GM12878 (cell line): Measurements from ENCODE around the gene NES. TPM values are rescaled to one million over a fixed set of nuclear protein-coding genes. Genes with fewer than 3 reads are reported as not detected.

ENCODE experiments used
- ATAC-seq: fragments of 200-7000 bp; cut with Tn5 transposase; 3 replicates; pipeline ENCODE4 v1.9.1; 2020; ENCODE audit warnings: mild to moderate bottlenecking, moderate library complexity
- Bru-seq: library from RNA; stranded (reverse); fragments of 400-500 nt; gene quantifications from one replicate; lab custom pipeline; 2021; lab: Mats Ljungman, UMichigan
- BruChase-seq, 2 experiments: library from RNA; stranded (reverse); fragments of 400-500 nt; gene quantifications; one replicate each; lab custom pipeline; 2021; lab: Mats Ljungman, UMichigan
- BruUV-seq: library from RNA; stranded (reverse); fragments of 400-500 nt; replicated peaks from 2 replicates; lab custom pipeline; 2021; lab: Mats Ljungman, UMichigan
- CTCF ChIA-PET: fragments of 300-600 bp; sonication (Branson Sonifier 250); formaldehyde crosslinking; extraction: SDS; loops from one replicate; lab custom pipeline; 2021; ENCODE audit warnings: inconsistent platforms; lab: Yijun Ruan, JAX
- POLR2A ChIA-PET: fragments of 350-600 bp; formaldehyde crosslinking; extraction: SDS; loops from one replicate; lab custom pipeline; 2021; ENCODE audit warnings: inconsistent platforms; lab: Charles Lee
- RAD21 ChIA-PET: fragments of 300-600 bp; sonication (Branson Sonifier 250); formaldehyde crosslinking; loops from one replicate; lab custom pipeline; 2023; ENCODE audit warnings: antibody characterized with exemption; ENCODE audit not compliant: unreplicated experiment; lab: Charles Lee
- SMC1A ChIA-PET: fragments of 300-600 bp; sonication (Branson Sonifier 250); formaldehyde crosslinking; loops from one replicate; lab custom pipeline; 2023; ENCODE audit not compliant: unreplicated experiment, uncharacterized antibody; lab: Charles Lee
- DNase-seq: peaks from one replicate; pipeline ENCODE4 v3.0.0-alpha.2; 2011; ENCODE audit warnings: low read depth, low spot score
- FAIRE-seq: peaks from 3 replicates; lab custom pipeline; 2011; peaks lifted over from hg19 to GRCh38; lab: Jason Lieb, UNC
- H2AFZ ChIP-seq: 2 replicates; pipeline ENCODE4 v1.6.0; 2011; ENCODE audit warnings: low read depth, low read length, control low read depth; ENCODE audit not compliant: control insufficient read depth
- H3K27ac ChIP-seq: 2 replicates; pipeline ENCODE4 v1.5.1; 2011; ENCODE audit warnings: control low read depth; ENCODE audit not compliant: control insufficient read depth, insufficient read depth
- H3K27me3 ChIP-seq, 2 experiments: replicated peaks in 1 of 2; 2 replicates each; pipeline versions ENCODE4 v1.6.0 to v1.6.1; 2011; ENCODE audit warnings: low read length in 1 of 2; ENCODE audit not compliant: control insufficient read depth in 2 of 2, insufficient read depth in 2 of 2
- H3K36me3 ChIP-seq, 2 experiments: 2 replicates each; pipeline ENCODE4 v1.5.1; 2011; ENCODE audit warnings: low read length in 1 of 2; ENCODE audit not compliant: control insufficient read depth in 2 of 2, insufficient read depth in 2 of 2
- H3K4me1 ChIP-seq: 2 replicates; pipeline ENCODE4 v1.6.1; 2011; ENCODE audit warnings: mild to moderate bottlenecking, low read length, moderate library complexity, mixed read lengths; ENCODE audit not compliant: control insufficient read depth, insufficient read depth
- H3K4me2 ChIP-seq: 2 replicates; pipeline ENCODE4 v1.6.0; 2011; ENCODE audit warnings: control low read depth; ENCODE audit not compliant: control insufficient read depth, insufficient read depth
- H3K4me3 ChIP-seq: fragments of 200-600 bp; sonication (generic); 2 replicates; pipeline ENCODE4 v1.5.1; 2016
- H3K79me2 ChIP-seq: 2 replicates; pipeline ENCODE4 v1.6.0; 2011; ENCODE audit warnings: low read length; ENCODE audit not compliant: control insufficient read depth, insufficient read depth
- H3K9ac ChIP-seq: 2 replicates; pipeline ENCODE4 v1.8.0; 2011; ENCODE audit warnings: low read length, control low read depth, mixed read lengths; ENCODE audit not compliant: control insufficient read depth, insufficient read depth
- H3K9me3 ChIP-seq: replicated peaks from 3 replicates; pipeline ENCODE4 v1.5.1; 2011; ENCODE audit warnings: mild to moderate bottlenecking, low read length; ENCODE audit not compliant: control insufficient read depth, insufficient read depth
- H4K20me1 ChIP-seq: 2 replicates; pipeline ENCODE4 v1.6.0; 2011; ENCODE audit not compliant: control insufficient read depth, insufficient read depth
- SUZ12 ChIP-seq: fragments of 200-600 bp; sonication (generic); IDR thresholded peaks from one replicate; pipeline ENCODE4 v1.6.1; 2018; ENCODE audit warnings: antibody characterized with exemption, mild to moderate bottlenecking; ENCODE audit not compliant: unreplicated experiment
- WGBS: methylation state at CpG from one replicate; pipeline ENCODE4 v1.1.6; 2016; ENCODE audit warnings: low lambda C conversion rate; ENCODE audit not compliant: insufficient replicate concordance, insufficient coverage; ENCODE audit errors: missing lambda C conversion rate; 5-methylcytosine and 5-hydroxymethylcytosine counted together
- in situ Hi-C: fragments of 300-500 bp; cut with MboI; formaldehyde crosslinking; loops from 9 replicates; pipeline ENCODE4 v1.14.3; 2018; ENCODE audit warnings: mixed read lengths
- intact Hi-C: fragments of 100-400 bp; cut with micrococcal nuclease; formaldehyde crosslinking; loops from one replicate; pipeline ENCODE4 v1.14.2; 2022; ENCODE audit not compliant: unreplicated experiment
- long read RNA-seq, 2 experiments: library from polyadenylated mRNA; unstranded; transcript quantifications; one replicate each; pipeline ENCODE4 v2.0.0, GENCODE V29; 2019 to 2020
- polyA minus RNA-seq, 3 experiments: library from RNA; depleted of rRNA, polyadenylated mRNA; stranded (reverse); fragments of >200 nt; gene quantifications; 2 replicates each; pipeline ENCODE4 v1.2.3, GENCODE V29; 2011
- polyA plus RNA-seq, 11 experiments: library from polyadenylated mRNA; depleted of rRNA in 4 of 11; unstranded in 6 of 11; stranded (reverse) in 5 of 11; fragments of >200 nt; fragmentation: Nextera tagmentation in 4 of 11; fragmentation: Illumina TruSeq in 1 of 11; extraction: Ambion mirVana in 4 of 11; extraction: Trizol in 1 of 11; gene quantifications; 1 replicate in 1 of 11; 2 replicates in 10 of 11; pipeline versions ENCODE4 v1.2.1 to v1.2.3, GENCODE V29; 2011 to 2016; ENCODE audit warnings: inconsistent platforms in 2 of 11, missing spikeins in 2 of 11, low read depth in 1 of 11
- total RNA-seq, 4 experiments: library from RNA; depleted of rRNA in 3 of 4; stranded (reverse); fragments of >200 nt in 3 of 4; fragmentation: Illumina TruSeq in 1 of 4; extraction: Trizol in 1 of 4; gene quantifications; 2 replicates each; pipeline versions ENCODE4 v1.2.1 to v1.2.3, GENCODE V29; 2013 to 2021
- TF ChIP-seq, protein P1 (sequence below): IDR thresholded peaks from 2 replicates; pipeline ENCODE4 v1.6.1; 2011; ENCODE audit warnings: borderline replicate concordance, low read depth, mild to moderate bottlenecking, moderate library complexity, low read length; ENCODE audit not compliant: insufficient read depth, poor library complexity, severe bottlenecking

NES gene, protein sequence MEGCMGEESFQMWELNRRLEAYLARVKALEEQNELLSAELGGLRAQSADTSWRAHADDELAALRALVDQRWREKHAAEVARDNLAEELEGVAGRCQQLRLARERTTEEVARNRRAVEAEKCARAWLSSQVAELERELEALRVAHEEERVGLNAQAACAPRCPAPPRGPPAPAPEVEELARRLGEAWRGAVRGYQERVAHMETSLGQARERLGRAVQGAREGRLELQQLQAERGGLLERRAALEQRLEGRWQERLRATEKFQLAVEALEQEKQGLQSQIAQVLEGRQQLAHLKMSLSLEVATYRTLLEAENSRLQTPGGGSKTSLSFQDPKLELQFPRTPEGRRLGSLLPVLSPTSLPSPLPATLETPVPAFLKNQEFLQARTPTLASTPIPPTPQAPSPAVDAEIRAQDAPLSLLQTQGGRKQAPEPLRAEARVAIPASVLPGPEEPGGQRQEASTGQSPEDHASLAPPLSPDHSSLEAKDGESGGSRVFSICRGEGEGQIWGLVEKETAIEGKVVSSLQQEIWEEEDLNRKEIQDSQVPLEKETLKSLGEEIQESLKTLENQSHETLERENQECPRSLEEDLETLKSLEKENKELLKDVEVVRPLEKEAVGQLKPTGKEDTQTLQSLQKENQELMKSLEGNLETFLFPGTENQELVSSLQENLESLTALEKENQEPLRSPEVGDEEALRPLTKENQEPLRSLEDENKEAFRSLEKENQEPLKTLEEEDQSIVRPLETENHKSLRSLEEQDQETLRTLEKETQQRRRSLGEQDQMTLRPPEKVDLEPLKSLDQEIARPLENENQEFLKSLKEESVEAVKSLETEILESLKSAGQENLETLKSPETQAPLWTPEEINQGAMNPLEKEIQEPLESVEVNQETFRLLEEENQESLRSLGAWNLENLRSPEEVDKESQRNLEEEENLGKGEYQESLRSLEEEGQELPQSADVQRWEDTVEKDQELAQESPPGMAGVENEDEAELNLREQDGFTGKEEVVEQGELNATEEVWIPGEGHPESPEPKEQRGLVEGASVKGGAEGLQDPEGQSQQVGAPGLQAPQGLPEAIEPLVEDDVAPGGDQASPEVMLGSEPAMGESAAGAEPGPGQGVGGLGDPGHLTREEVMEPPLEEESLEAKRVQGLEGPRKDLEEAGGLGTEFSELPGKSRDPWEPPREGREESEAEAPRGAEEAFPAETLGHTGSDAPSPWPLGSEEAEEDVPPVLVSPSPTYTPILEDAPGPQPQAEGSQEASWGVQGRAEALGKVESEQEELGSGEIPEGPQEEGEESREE (N-terminal part only)
- 0.17 and 0.24 TPM in 2 replicates for total RNA-seq (2013; cell fraction: nucleolus; rRNA removed)
- total RNA-seq (2014; rRNA removed) (under 0.01 and 0.05 TPM in 2 replicates), total RNA-seq (2014; rRNA removed; fragmentation: Illumina TruSeq; extraction: Trizol) (under 0.01 and 0.05 TPM in 2 replicates), total RNA-seq (2021) (0.15 and 0.21 TPM in 2 replicates), polyA plus RNA-seq (2011; rRNA removed) (not detected in 2 replicates), polyA plus RNA-seq (2014; fragmentation: Illumina TruSeq; extraction: Trizol) (0.01 TPM in 1 of 2 replicates, not detected in the other), polyA plus RNA-seq (2014; fragmentation: Nextera tagmentation; extraction: Ambion mirVana) (not detected), polyA plus RNA-seq (2014; rRNA removed) (0.01 and 0.04 TPM in 2 replicates), polyA plus RNA-seq (2016; fragmentation: Nextera tagmentation; extraction: Ambion mirVana) (under 1 TPM in 1 of 2 experiments, not detected in 1; 0.03 TPM), polyA minus RNA-seq (2011; rRNA and poly(A)+ RNA removed) (0.05 TPM in 1 of 2 replicates, not detected in the other), Bru-seq, nascent RNA (percentile 13 among the genes with signal in this experiment), BruChase-seq, experiment 1, labeled RNA remaining after a 6-hour chase (percentile 30 among the genes with signal in this experiment), BruChase-seq, experiment 2, labeled RNA remaining after a 2-hour chase (percentile 24 among the genes with signal in this experiment)
- not detected for polyA plus RNA-seq (2011; ENCODE audit: low read depth)
- not detected in 2 replicates for polyA plus RNA-seq (2011; cell fraction: cytosol; rRNA removed)
- polyA plus RNA-seq (2011; cell fraction: nucleus; rRNA removed), result not detected in 2 replicates
- polyA plus RNA-seq (2012), result 0.03 and 0.04 TPM in 2 replicates
- not detected in 2 replicates for polyA minus RNA-seq (2011; cell fraction: cytosol; rRNA and poly(A)+ RNA removed)
- not detected in 2 replicates for polyA minus RNA-seq (2011; cell fraction: nucleus; rRNA and poly(A)+ RNA removed)
- long read RNA-seq, experiment 1, result 0 reads
- long read RNA-seq, experiment 2, result 0 reads

DNA sequence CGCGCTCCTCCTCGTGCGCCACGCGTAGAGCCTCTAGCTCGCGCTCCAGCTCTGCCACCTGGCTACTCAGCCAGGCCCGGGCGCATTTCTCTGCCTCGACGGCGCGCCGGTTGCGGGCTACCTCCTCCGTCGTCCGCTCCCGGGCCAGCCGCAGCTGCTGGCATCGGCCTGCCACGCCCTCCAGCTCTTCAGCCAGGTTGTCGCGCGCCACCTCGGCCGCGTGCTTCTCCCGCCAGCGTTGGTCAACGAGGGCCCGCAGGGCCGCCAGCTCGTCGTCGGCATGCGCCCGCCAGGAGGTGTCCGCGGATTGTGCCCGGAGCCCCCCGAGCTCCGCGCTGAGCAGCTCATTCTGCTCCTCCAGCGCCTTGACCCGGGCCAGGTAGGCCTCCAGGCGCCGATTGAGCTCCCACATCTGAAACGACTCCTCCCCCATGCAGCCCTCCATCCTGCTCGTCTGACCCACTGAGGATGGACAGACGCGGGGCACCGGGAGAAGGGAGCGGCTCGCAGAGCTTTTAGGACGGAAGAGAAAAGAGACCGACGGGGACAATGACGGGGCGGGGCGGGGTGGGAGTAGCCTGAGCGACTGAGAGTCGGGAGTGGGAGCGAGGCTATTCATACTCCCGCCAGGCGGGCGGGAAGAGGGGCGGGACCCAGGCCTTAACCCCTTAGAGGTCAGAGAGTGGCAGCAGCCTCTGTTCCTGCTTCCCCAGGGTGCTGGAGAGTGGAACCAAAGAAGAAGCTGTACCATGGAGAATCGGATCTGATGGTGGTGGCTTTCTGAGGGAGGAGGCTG lies at the start of gene NES:
TSS of gene NES (minus strand) at position 588 of the 796 bp plus-strand sequence. CDS start at position 445, 143 bp downstream.
- Histone ChIP-seq H3K79me2 (no peaks in the 10 kb centered on the region), H3K9me3 (no peaks in the 10 kb centered on the region), H4K20me1 (no peaks in the 10 kb centered on the region), H3K4me3 (no peak within 1 kb of the TSS), H3K27ac (no peak within 1 kb of the TSS), H3K4me1 (peaks cover 9% of the 10 kb centered on the region), H3K27me3 (peaks cover 16 to 21% of the 10 kb centered on the region in 2 experiments), H2AFZ (peak within 1 kb of the TSS; percentile 52), H3K9ac (no peak within 1 kb of the TSS), H3K36me3 (no peaks in the 10 kb centered on the region), H3K4me2 (peak within 1 kb of the TSS; percentile 22; the same call in 1 of the 2 replicates)
- DNase-seq, result no peak
- POLR2A ChIA-PET, result interaction anchor here (1.4 kb wide), 1 partner anchor 17 kb away, joined by 4 read pairs; no protein-coding TSS in a partner anchor
- no TSS peak for BruUV-seq
- SMC1A ChIA-PET, result interaction anchor here (0.6 to 4.0 kb wide), 4 partner anchors 15 to 324 kb away, joined by 3 to 33 read pairs (median 3); no protein-coding TSS in a partner anchor
- ATAC-seq, result no peak
- in situ Hi-C loops, result no loop called here
- peak; percentile 83 for TF ChIP-seq SUZ12
- TF ChIP-seq, protein P1, sequence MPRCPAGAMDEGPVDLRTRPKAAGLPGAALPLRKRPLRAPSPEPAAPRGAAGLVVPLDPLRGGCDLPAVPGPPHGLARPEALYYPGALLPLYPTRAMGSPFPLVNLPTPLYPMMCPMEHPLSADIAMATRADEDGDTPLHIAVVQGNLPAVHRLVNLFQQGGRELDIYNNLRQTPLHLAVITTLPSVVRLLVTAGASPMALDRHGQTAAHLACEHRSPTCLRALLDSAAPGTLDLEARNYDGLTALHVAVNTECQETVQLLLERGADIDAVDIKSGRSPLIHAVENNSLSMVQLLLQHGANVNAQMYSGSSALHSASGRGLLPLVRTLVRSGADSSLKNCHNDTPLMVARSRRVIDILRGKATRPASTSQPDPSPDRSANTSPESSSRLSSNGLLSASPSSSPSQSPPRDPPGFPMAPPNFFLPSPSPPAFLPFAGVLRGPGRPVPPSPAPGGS, result no peak
- RAD21 ChIA-PET, result interaction anchor here (0.6 to 5.8 kb wide), 7 partner anchors 12 to 90 kb away, joined by 3 to 58 read pairs (median 3); no protein-coding TSS in a partner anchor
- intact Hi-C loops, result no loop called here
- CTCF ChIA-PET, result interaction anchor here (0.6 to 12.9 kb wide), 11 partner anchors 12 to 221 kb away, joined by 3 to 192 read pairs (median 10); partner anchors contain the start of genes ISG20L2 and METTL25B
- WGBS, result 39% methylated on average over 59 of the region's 70 CpGs
- FAIRE-seq, result no peak
